ENCODE measurements around the gene TRPV2. TPM values are rescaled to one million over a fixed set of nuclear protein-coding genes. Genes with fewer than 3 reads are reported as not detected.
A peak's percentile ranks its signal among the peaks of the same experiment; 100 is the strongest.

TRPV2 gene
- total and polyA plus RNA-seq, 9 of the 15 experiments (the other 6 are each of a cell fraction or from before 2014, with no cell fraction given) = 10.0 to 97.5 (median 30.3) TPM

- no peak for TF ChIP-seq SAFB (IDR thresholded peaks at IDR 0.05; ENCODE audit: borderline replicate concordance, low read depth, low read length)
- 0 out of 2 replicates have a peak, but pooled peaks have one; percentile 9 for TF ChIP-seq BHLHE40 (IDR thresholded peaks at IDR 0.05; ENCODE audit: low read length)
- TF ChIP-seq ZFX (CRISPR knock-in tag; IDR thresholded peaks at IDR 0.05) = peak; percentile 91
- peak; percentile 47; the same call in 1 of the 2 replicates for TF ChIP-seq RNF2 (IDR thresholded peaks at IDR 0.05)
- TF ChIP-seq ZNF444 (CRISPR knock-in tag; IDR thresholded peaks at IDR 0.05) = no peak
- TF ChIP-seq USF1 (CRISPR knock-in tag; IDR thresholded peaks at IDR 0.05) = no peak
- TF ChIP-seq GTF2E2 (tag; IDR thresholded peaks at IDR 0.05) = peak; percentile 94
- TF ChIP-seq ZFP1 (CRISPR knock-in tag; IDR thresholded peaks at IDR 0.05) = no peak
- TF ChIP-seq ZNF76 (CRISPR knock-in tag; IDR thresholded peaks at IDR 0.05; ENCODE audit: borderline replicate concordance) = 0 out of 2 replicates have a peak, but pooled peaks have one; percentile 12
- TF ChIP-seq ZNF175 (CRISPR knock-in tag; IDR thresholded peaks at IDR 0.05; ENCODE audit: low read depth) = no peak
- TF ChIP-seq ZNF318 (IDR thresholded peaks at IDR 0.05; ENCODE audit: borderline replicate concordance in 1 of 2, low read depth in 1 of 2) = no peak; a peak in 1 of 4 replicates
- TF ChIP-seq HIVEP1 (CRISPR knock-in tag; IDR thresholded peaks at IDR 0.05) = no peak
- 0 out of 2 replicates have a peak, but pooled peaks have one; percentile 5 for TF ChIP-seq DPF2 (IDR thresholded peaks at IDR 0.05)
- TF ChIP-seq NFYB (IDR thresholded peaks at IDR 0.05; ENCODE audit: extremely low read depth, insufficient read length) = peak; percentile 34
- TF ChIP-seq SAP30 (IDR thresholded peaks at IDR 0.05; ENCODE audit: borderline replicate concordance, insufficient read depth, low read depth, low read length, poor library complexity, severe bottlenecking) = no peak
- peak; percentile 99 for TF ChIP-seq CEBPB (tag; IDR thresholded peaks at IDR 0.05)
- no peak for TF ChIP-seq EZH2 (IDR thresholded peaks at IDR 0.05; ENCODE audit: borderline replicate concordance, low read depth, low read length)
- peak; percentile 77 for TF ChIP-seq CCNT2 (IDR thresholded peaks at IDR 0.05; ENCODE audit: borderline replicate concordance, extremely low read depth, insufficient read length, low read depth, low read length)
Measured at GRCh38 chr17:16380640-16381495, 34.5 kb upstream of the TRPV2 start, which contains the start of gene UBB (continued).
